Trophoblast cell (in vitro differentiated cells and primary cell): ENCODE measurements around the gene LAMB1.

Experiments used
- DNase-seq, 2 donors: peaks; one replicate each; pipeline ENCODE4 v3.0.0-alpha.2; 2016
- H2AFZ ChIP-seq: 2 replicates; pipeline ENCODE4 v1.6.1; 2013; ENCODE audit warnings: low read length, moderate library complexity, mild to moderate bottlenecking; ENCODE audit not compliant: insufficient read depth, poor library complexity
- H2AK5ac ChIP-seq: 2 replicates; pipeline ENCODE4 v1.6.1; 2013; ENCODE audit warnings: mild to moderate bottlenecking, low read length
- H2BK120ac ChIP-seq: 2 replicates; pipeline ENCODE4 v1.6.1; 2013; ENCODE audit warnings: low read length, mild to moderate bottlenecking, moderate library complexity; ENCODE audit not compliant: insufficient read depth, poor library complexity
- H2BK12ac ChIP-seq: 2 replicates; pipeline ENCODE4 v1.6.1; 2013; ENCODE audit warnings: mild to moderate bottlenecking, low read length, moderate library complexity
- H2BK5ac ChIP-seq: 2 replicates; pipeline ENCODE4 v1.6.1; 2013; ENCODE audit warnings: low read length, low read depth, moderate library complexity, mild to moderate bottlenecking; ENCODE audit not compliant: poor library complexity
- H3K14ac ChIP-seq: 2 replicates; pipeline ENCODE4 v1.6.1; 2013; ENCODE audit warnings: mild to moderate bottlenecking, low read length
- H3K18ac ChIP-seq: 2 replicates; pipeline ENCODE4 v1.6.1; 2013; ENCODE audit warnings: mild to moderate bottlenecking, low read length
- H3K23ac ChIP-seq: 2 replicates; pipeline ENCODE4 v1.6.1; 2013; ENCODE audit warnings: low read length
- H3K27ac ChIP-seq: 2 replicates; pipeline ENCODE4 v1.5.1; 2013; ENCODE audit warnings: low read depth, mild to moderate bottlenecking, inconsistent platforms, low read length, moderate library complexity
- H3K27me3 ChIP-seq: 2 replicates; pipeline ENCODE4 v1.6.1; 2013; ENCODE audit warnings: inconsistent platforms, mild to moderate bottlenecking, low read length, moderate library complexity; ENCODE audit not compliant: insufficient read depth
- H3K36me3 ChIP-seq, 2 experiments: 1 replicate in 1 of 2; 2 replicates in 1 of 2; pipeline ENCODE4 v1.6.1; 2013; ENCODE audit warnings: low read length in 2 of 2, mild to moderate bottlenecking in 2 of 2, moderate library complexity in 1 of 2; ENCODE audit not compliant: insufficient read depth in 2 of 2, control insufficient read depth in 1 of 2
- H3K4ac ChIP-seq: 2 replicates; pipeline ENCODE4 v1.6.1; 2013; ENCODE audit warnings: low read depth, mild to moderate bottlenecking, low read length, moderate library complexity
- H3K4me1 ChIP-seq, 2 experiments: 1 replicate in 1 of 2; 2 replicates in 1 of 2; pipeline ENCODE4 v1.6.1; 2013; ENCODE audit warnings: low read length in 2 of 2, mild to moderate bottlenecking in 2 of 2, moderate library complexity in 1 of 2; ENCODE audit not compliant: insufficient read depth in 2 of 2, control insufficient read depth in 1 of 2
- H3K4me2 ChIP-seq: 2 replicates; pipeline ENCODE4 v1.6.1; 2013; ENCODE audit warnings: inconsistent platforms, mild to moderate bottlenecking, low read length, moderate library complexity
- H3K4me3 ChIP-seq: 2 replicates; pipeline ENCODE4 v1.5.1; 2013; ENCODE audit warnings: mild to moderate bottlenecking, low read depth, low read length, inconsistent platforms
- H3K79me1 ChIP-seq: one replicate; pipeline ENCODE4 v1.6.1; 2013; ENCODE audit warnings: low read length
- H3K79me2 ChIP-seq: 2 replicates; pipeline ENCODE4 v1.6.1; 2013; ENCODE audit warnings: low read length, mild to moderate bottlenecking; ENCODE audit not compliant: control insufficient read depth, insufficient read depth, poor library complexity
- H3K9ac ChIP-seq: 2 replicates; pipeline ENCODE4 v1.6.1; 2013; ENCODE audit warnings: mild to moderate bottlenecking, low read length
- H3K9me3 ChIP-seq: 2 replicates; pipeline ENCODE4 v1.6.1; 2013; ENCODE audit warnings: low read depth, mild to moderate bottlenecking, control low read depth, inconsistent platforms, low read length; ENCODE audit not compliant: insufficient read depth
- H4K12ac ChIP-seq: 2 replicates; pipeline ENCODE4 v1.6.1; 2013; ENCODE audit warnings: low read depth, mild to moderate bottlenecking, low read length, moderate library complexity
- H4K8ac ChIP-seq: 2 replicates; pipeline ENCODE4 v1.6.1; 2013; ENCODE audit warnings: low read depth, mild to moderate bottlenecking, low read length, moderate library complexity
- H4K91ac ChIP-seq: one replicate; pipeline ENCODE4 v1.6.1; 2013; ENCODE audit warnings: low read depth, mild to moderate bottlenecking, low read length, moderate library complexity
- WGBS: extraction: QIAGEN DNeasy Blood & Tissue Kit; methylation state at CpG from one replicate; pipeline ENCODE4 v1.1.7; 2013; ENCODE audit warnings: missing lambda C conversion rate; ENCODE audit not compliant: insufficient read length, insufficient coverage; ENCODE audit errors: extremely low coverage; 5-methylcytosine and 5-hydroxymethylcytosine counted together

Gene LAMB1

DNA sequence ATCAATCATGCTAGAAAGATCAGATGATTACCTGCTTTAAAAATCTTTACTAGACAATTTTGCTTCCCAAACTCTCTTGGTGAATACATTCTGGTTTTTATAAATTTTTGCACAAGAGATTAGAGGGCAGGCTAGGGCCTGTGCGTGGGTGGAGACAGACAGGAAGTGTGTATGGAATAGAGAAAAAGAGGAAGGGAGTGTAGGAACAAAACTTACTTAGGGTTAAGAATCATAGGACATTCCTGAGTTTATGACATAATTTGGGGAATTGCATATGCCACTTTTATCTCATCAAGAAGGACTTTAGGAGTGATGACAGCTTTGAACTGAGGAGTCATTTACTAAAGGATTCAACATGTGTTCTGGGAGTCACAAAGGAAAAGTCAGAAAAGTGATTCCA is 31.3 kb downstream of the LAMB1 start:
- no peak overlapping the region for H2AFZ ChIP-seq
- WGBS, result no CpG with 5 or more reads among the region's 1 CpG

DNA sequence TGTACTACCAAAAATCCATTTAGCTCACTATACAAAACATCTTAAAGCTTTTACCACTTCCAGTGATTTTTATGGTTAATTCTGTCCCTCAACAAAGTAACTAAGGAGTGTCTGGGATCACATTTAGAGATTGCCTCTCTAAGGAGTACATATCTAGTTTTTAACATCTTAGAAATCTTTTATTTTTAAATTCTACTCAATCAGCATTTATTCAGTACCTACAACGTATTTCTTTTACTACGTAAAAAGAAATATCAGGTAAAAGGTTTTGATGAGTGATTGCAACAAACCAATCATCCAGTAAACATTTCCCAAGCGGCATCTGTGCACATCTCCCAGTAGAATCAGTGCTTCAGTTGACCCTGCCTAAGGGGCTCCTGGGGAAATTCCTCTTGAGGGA is 31.9 kb downstream of the LAMB1 start:
- H3K4me3 ChIP-seq, result no peak overlapping the region
- no peak overlapping the region for H4K12ac ChIP-seq
- whole genome bisulfite sequencing, result no CpG with 5 or more reads among the region's 3 CpGs
- H3K36me3 ChIP-seq, result peaks cover 34 to 65% of the 10 kb centered on the region in 2 experiments
- H3K9ac ChIP-seq, result no peak overlapping the region
- H3K14ac ChIP-seq, result no peak overlapping the region
- H3K27me3 ChIP-seq, result no peaks in the 10 kb centered on the region
- H2AFZ ChIP-seq, result no peak overlapping the region
- no peak overlapping the region for H3K23ac ChIP-seq
- H3K79me1 ChIP-seq, result no peaks in the 10 kb centered on the region
- no peak overlapping the region for H4K91ac ChIP-seq
- H2BK12ac ChIP-seq, result no peak overlapping the region
- H3K79me2 ChIP-seq, result no peaks in the 10 kb centered on the region
- no peaks in the 10 kb centered on the region for H3K9me3 ChIP-seq
- H3K18ac ChIP-seq, result no peak overlapping the region
- H3K4ac ChIP-seq, result no peak overlapping the region
- DNase-seq, result no peak
- no peak overlapping the region for H3K27ac ChIP-seq
- peaks cover 0 to 7% of the 10 kb centered on the region in 2 experiments for H3K4me1 ChIP-seq
- no peak overlapping the region for H2BK120ac ChIP-seq
- H2BK5ac ChIP-seq, result no peak overlapping the region
- H4K8ac ChIP-seq, result no peak overlapping the region
- H2AK5ac ChIP-seq, result no peak overlapping the region
- H3K4me2 ChIP-seq, result no peak overlapping the region

More for the DNA sequence above, 31.3 kb downstream of the LAMB1 start:
- Histone ChIP-seq H3K9me3 (no peaks in the 10 kb centered on the region), H4K8ac (no peak overlapping the region), H3K4me3 (no peak overlapping the region), H2BK5ac (no peak overlapping the region), H4K91ac (no peak overlapping the region), H3K27me3 (no peaks in the 10 kb centered on the region), H4K12ac (no peak overlapping the region), H2AK5ac (no peak overlapping the region), H3K27ac (peak overlapping the region; percentile 30), H3K14ac (no peak overlapping the region), H3K23ac (no peak overlapping the region), H2BK120ac (no peak overlapping the region), H3K4ac (no peak overlapping the region), H2BK12ac (no peak overlapping the region), H3K4me1 (peaks cover 0 to 7% of the 10 kb centered on the region in 2 experiments), H3K18ac (no peak overlapping the region), H3K79me2 (no peaks in the 10 kb centered on the region), H3K9ac (no peak overlapping the region), H3K79me1 (no peaks in the 10 kb centered on the region), H3K36me3 (peaks cover 34 to 66% of the 10 kb centered on the region in 2 experiments), H3K4me2 (no peak overlapping the region)
- DNase-seq, result peak in 1 of 2 donors; percentile 39

DNA sequence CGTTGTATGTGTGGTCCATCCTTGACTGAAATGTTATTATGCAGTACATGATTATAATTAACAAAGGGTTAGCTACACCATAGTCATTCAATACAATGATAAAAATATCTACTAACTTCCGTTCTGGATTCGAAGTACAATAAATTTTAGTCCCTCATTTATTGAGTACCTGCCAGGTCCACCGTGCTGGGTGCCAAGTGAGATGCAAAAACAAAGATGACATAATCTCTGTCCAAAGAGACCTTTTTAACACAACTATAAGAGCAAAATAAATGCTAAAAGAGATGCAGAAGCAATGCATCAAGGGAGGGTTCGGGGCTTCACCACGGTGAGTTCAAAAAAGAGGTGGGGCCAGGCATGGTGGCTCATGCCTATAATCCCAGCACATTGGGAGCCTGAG is 33.1 kb downstream of the LAMB1 start:
- Histone ChIP-seq H3K4me1 (peaks cover 0 to 7% of the 10 kb centered on the region in 2 experiments), H2BK120ac (no peak overlapping the region), H4K8ac (no peak overlapping the region), H4K91ac (no peak overlapping the region), H3K9ac (no peak overlapping the region), H3K23ac (no peak overlapping the region), H3K27ac (no peak overlapping the region), H2AFZ (no peak overlapping the region), H2BK5ac (no peak overlapping the region), H3K9me3 (no peaks in the 10 kb centered on the region), H3K36me3 (peaks cover 32 to 61% of the 10 kb centered on the region in 2 experiments), H3K14ac (no peak overlapping the region), H3K18ac (no peak overlapping the region), H2BK12ac (no peak overlapping the region), H3K79me2 (no peaks in the 10 kb centered on the region), H3K4me3 (no peak overlapping the region), H3K4ac (no peak overlapping the region), H3K79me1 (no peaks in the 10 kb centered on the region), H2AK5ac (no peak overlapping the region), H3K27me3 (no peaks in the 10 kb centered on the region), H4K12ac (no peak overlapping the region), H3K4me2 (no peak overlapping the region)
- DNase-seq, result no peak
- no CpG with 5 or more reads among the region's 6 CpGs for WGBS

GRCh38 chr7:107968449-107968848 is 34.5 kb downstream of the LAMB1 start:
- H4K91ac ChIP-seq, result no peak overlapping the region
- H3K18ac ChIP-seq, result peak overlapping the region; percentile 23
- no peak overlapping the region for H2AK5ac ChIP-seq
- no peak overlapping the region for H3K27ac ChIP-seq
- no peak overlapping the region for H4K8ac ChIP-seq
- no peaks in the 10 kb centered on the region for H3K27me3 ChIP-seq
- peaks cover 0 to 7% of the 10 kb centered on the region in 2 experiments for H3K4me1 ChIP-seq
- no peak overlapping the region for H3K14ac ChIP-seq
- H2AFZ ChIP-seq, result no peak overlapping the region
- no peaks in the 10 kb centered on the region for H3K79me2 ChIP-seq
- no peak overlapping the region for H3K23ac ChIP-seq
- H3K4me2 ChIP-seq, result no peak overlapping the region
- no peaks in the 10 kb centered on the region for H3K79me1 ChIP-seq
- H3K4ac ChIP-seq, result no peak overlapping the region
- DNase-seq, result no peak
- peaks cover 39 to 68% of the 10 kb centered on the region in 2 experiments for H3K36me3 ChIP-seq
- no peak overlapping the region for H4K12ac ChIP-seq
- WGBS, result no CpG with 5 or more reads among the region's 3 CpGs
- H3K9ac ChIP-seq, result no peak overlapping the region
- no peak overlapping the region for H2BK5ac ChIP-seq
- no peak overlapping the region for H2BK120ac ChIP-seq
- H3K4me3 ChIP-seq, result no peak overlapping the region
- no peaks in the 10 kb centered on the region for H3K9me3 ChIP-seq
- no peak overlapping the region for H2BK12ac ChIP-seq
